GM20431 (cell line): Measurements from ENCODE around the gene ADAT3.

ENCODE experiments used
- in situ Hi-C: fragments of 300-500 bp; cut with MseI, MboI; formaldehyde crosslinking; loops from one replicate; pipeline ENCODE4 v1.15.0; 2020; ENCODE audit warnings: low sequenced_read_pairs; ENCODE audit not compliant: unreplicated experiment

The ADAT3 gene

DNA sequence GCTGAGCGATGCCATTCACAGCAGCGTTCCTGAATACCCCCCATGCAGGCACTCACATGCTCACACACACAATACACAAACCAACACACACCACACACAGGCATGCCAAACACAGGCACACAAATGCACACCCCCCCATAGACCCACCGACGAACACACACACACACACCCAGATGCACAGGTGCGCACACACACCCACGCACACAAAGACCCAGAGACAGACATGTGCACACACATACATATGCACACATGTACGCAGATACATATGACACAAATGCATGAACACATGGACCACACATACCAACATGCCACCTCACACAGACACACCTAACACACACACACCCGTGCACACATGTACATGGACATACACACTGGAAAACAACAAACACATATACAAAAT, 28.7 kb downstream of the ADAT3 start:
- in situ Hi-C loops, result no loop called here

DNA sequence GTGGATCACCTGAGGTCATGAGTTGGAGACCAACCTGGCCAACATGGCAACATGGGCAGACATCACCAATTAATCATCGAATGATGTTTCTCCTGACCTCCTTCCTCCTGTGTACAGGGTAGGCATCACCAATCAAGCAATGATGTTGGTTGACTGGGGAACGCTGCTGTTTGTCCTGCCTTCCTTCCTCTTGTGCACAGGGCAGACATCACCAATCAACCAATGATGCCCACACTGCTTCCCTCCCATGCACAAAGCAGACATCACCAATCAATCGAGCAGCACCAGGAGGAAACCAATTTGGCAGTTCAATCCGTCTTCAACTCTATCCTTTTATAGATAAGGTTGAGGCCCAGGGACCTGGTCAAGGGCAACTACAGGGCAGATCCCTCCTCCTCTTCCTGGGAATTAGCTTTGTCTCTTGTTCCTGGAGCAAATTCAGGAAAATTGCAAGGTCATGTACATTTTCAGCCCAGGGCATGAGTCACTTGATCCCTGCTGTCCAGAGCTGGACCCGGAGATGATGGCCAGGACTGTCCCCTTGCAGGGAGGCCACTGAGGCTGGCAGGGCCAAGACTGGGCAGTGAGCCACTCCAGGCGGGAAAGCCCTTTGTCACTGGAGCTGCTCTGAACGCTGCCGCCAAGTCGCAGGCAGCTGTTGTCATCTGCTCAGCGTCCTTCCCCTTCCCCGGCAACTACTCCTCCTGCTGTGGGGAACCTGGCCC, 30.4 kb downstream of the ADAT3 start:
- in situ Hi-C loops, result no loop called here

DNA sequence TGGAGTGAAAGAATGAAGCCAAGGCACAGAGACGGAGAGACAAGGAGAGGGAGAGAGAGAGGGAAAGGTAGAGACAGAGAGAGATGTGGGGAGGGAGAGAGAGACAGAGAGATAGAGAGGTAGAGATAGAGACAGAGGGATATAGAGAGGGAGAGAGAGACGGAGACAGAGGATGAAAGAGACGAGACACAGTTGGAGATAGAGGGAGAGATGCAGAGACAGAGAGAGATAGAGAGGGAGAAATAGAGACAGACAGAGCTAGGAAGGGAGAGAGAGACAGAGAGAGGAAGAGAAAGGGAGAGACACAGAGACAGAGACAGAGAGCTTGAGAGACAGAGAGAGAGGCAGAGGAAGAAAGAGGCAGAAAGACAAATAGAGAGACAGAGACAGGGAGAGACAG, 31.2 kb downstream of the ADAT3 start:
- in situ Hi-C loops, result no loop called here

DNA sequence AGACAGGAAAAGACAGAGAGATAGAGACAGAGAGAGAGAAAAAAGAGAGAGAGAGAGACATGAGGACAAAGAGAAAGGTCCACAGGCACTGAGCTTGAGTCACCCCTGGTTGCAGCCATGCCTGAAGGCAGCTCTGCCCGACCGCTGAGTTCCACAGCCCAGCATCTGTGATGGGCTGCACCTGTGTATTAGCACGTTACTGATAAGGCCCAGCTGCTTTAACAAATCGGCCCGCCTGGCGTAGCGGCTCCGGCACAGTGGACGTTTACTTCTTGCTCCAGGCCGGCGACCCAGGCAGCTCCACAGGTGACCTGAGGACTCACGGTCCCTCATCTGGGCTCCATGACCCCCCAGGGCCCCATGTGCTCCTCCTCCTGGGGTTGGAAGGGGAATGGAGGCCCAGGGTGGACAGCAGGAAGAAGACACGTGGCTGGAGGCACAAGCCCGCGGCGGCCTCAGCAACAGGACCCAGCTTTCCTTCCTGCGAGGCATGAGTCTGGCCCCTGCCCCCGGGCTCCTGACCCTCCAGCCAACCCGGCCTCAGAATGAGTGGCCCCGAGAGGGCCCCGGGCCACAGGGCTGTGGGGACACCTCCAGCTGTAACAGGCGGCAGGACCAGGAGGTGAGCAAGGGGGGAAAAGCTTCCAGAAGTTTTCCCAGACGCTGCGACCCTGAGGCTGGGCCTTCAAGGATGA, 31.9 kb downstream of the ADAT3 start:
- in situ Hi-C loops, result no loop called here

DNA sequence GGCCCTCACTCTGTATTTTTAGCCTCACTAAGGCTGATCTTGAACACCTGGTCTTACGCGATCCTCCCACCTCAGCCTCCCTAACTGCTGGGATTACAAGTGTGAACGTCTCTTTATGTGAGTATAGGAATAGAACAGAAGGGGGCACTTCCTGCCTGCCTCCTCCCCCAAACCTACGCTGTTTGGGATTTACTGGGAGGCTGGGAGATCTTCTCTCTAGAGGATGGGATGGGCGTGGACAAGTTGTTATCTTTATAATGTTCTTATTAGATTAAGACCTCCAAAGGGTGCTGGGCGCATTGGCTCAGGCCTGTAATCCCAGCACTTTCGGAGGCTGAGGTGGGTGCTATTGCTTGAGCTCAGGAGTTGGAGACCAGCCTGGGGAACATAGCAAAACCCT, 32.9 kb downstream of the ADAT3 start:
- in situ Hi-C loops, result no loop called here

GRCh38 chr19:1941146-1942077, 36.2 kb downstream of the ADAT3 start, which contains the start of gene CSNK1G2:
Gene CSNK1G2, plus strand, starts transcription at chr19:1941172. Its CDS starts 28,601 bp downstream, at chr19:1969773.
- in situ Hi-C loops, result no loop called here

DNA sequence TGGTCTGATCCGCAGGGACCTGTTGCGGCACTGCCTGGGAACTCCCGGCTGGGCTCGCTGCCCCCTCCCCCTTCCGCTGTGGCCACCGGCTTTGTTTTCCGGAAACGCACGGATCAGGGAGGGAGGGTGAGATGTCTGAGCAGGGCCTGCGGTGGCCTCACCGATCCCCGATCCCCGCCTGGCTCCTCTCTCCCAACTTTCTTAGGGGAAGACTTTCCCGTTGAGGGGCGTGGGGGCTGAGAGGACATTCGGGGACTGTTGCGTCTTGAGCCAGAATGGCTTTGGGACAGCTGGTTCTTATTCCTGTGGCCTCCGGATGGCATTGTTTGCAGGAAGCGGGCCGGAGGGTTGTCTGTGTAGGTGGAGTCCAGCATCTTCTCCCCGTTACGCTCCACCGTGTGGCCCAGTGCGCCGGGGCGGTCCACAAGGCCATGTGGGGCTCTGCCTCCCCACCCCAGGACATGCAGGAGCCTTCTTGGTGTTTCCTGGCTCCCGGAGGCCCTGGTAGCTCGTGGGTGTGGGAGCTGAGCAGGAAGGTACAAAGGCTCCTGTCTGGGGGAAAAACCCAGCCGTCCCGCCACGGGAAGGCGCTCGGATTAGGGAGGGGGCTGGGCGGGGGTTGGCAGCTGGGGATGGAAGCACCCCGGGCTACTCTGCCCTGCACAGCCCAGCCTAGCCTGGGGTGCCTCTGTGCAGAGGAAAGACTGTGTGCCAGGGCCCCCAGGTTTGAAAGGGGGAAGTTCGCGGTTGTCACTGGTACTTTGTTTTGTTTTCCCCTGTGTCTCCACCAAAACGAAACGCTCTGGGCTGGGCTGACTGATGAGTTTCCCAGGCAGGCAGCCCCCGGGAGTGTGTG, 37.1 kb downstream of the ADAT3 start:
- in situ Hi-C loops, result no loop called here

DNA sequence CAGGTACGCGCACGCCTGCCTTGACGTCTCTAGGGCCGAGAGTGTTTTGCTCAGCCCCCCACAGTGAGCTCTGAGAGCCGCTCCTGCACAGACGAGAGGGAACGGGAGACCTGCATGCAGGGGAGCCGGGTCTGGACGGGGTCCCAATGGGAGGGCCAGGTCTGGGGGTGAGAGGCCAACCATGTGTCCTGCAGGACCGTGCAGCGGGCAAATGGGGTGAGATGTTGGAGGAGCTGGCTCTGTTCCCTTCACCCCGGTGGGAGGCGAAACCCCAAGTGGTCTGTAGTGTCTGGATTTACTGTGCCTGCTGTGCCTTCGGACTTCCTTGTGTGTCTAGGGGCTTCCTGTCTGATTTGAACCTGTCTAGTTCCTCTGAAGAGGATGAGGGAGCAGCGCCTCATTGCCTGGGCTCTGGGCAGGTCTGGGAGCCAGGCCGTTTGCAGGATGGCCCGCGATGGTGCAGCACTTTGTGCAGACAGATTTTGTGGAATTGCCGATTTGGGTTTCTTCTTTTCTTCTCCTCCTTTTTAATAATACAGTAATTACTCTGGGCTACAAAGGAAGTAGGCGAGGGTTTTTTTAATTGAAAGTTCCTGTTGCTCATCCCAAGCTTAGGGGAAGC, 37.8 kb downstream of the ADAT3 start:
- in situ Hi-C loops, result no loop called here

DNA sequence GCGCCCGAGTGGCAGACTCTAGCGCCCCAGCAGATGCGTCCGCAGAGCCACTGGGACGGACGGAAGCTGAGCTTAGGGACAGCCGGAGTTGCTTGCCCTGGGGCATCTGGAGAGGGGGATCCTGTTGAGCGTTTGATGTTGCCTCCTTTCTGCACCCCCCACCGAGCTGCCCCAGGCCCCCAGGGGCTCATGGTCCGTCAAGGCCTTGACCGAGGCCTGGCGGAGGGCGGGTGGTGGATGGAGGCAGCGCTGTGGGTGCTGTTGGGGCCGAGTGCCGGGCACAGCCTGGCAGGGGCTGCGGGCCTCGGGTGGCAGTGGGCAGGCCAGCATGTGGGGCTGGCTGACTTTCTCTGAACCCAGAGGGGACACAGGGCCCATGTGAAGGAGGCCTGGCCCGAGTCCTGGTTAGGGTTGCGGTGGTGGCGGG, 38.5 kb downstream of the ADAT3 start:
- in situ Hi-C loops, result no loop called here

- in situ Hi-C loops, result no loop called here
These were observed 39.1 kb downstream of the ADAT3 start for GRCh38 chr19:1944088-1944915.

DNA sequence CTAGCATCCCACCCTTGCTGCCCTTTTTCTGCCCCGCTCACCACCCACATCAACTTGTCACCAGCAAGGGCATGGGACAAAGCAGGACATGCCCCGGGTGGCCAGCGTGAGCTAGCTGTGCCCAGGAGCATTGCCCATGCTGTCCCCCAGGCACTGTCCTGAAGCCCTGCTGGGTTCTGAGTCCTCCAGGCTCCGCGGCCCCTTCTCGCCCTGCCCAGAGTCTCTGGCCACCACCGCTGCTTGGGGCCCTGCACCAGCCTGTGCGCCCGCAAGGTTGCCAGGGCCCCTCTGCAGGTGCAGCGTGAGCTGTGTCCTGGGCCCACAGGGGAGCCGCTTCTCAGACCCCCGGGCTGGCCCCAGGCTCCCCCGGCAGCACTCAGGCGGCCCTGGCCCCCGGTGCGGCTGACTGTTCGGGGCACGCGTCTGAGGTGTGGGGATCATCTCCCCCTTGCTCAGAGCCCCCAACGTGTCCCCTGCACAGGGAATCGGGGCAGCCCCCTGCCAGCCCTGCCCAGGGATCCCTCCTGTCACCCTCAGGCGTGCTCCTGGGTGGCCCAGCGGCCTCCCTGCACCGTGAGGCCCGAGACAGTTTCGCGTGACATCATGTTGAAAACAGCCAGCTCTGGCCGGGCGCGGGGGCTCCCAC, 39.8 kb downstream of the ADAT3 start:
- in situ Hi-C loops, result no loop called here

- in situ Hi-C loops, result no loop called here
These were observed 40.7 kb downstream of the ADAT3 start for GRCh38 chr19:1945899-1946298.

- in situ Hi-C loops, result no loop called here
These were observed 42.5 kb downstream of the ADAT3 start for GRCh38 chr19:1947651-1948209.

DNA sequence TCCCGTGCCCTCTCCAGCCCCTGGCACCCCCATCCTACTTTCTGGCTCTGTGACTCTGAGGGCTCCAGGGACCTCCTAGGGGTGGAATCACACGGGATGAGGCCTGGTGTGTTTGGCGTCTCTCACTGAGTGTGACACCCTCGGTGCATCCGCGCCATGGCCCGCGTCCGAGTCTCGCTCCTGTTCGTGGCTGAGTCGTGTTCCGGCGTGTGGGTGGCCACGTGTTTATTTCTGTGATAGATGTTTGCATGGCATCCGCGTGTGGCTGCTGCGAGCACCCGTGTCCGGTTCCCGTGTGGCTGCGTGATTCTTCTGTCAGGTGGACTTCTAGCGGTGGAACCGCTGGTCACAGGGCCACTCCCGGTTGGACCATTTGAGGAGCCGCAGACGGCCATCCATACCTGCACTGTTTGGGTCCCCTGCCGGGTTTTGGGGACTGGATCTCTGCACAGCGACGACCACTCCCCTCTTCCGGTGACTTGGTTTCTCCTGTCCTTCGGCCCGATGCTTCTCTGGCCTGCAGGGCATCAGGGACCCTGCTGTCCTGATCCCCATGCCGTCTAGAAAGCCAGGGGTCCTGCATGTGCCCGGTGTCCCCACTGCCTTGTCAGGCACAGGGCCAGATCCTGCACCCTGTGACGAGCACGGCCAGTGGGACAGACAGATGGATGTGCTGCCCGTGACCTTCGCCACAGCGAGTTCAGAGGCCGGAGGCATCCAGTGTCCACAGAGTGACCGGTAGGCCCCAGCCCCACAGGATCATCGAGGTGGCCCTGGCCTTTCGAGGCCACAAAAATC, 44.3 kb downstream of the ADAT3 start:
- in situ Hi-C loops, result no loop called here

DNA sequence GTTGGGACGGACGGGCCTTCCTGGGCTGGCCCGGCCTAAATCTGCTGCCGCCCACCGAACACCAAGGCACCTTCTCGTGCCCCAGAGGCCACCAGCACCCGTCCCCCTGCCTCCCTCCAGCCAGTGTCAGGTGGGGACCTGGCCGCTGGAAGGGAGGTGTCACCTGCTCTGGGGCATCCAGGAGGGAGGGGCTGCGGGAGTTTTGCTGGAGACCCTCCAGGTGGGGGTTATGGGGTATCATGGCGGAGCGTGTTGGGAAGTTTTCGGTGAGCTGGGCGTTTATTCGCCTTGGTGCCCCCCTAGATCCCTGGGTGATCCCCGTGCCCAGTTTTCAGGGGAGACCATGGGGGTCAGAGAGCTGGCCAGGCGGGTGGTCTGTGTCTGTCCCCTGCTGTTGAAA, 45.4 kb downstream of the ADAT3 start:
- in situ Hi-C loops, result no loop called here

GRCh38 chr19:1952635-1953034, 47.4 kb downstream of the ADAT3 start:
- in situ Hi-C loops, result no loop called here

- in situ Hi-C loops, result no loop called here
These were observed 47.8 kb downstream of the ADAT3 start for GRCh38 chr19:1953037-1953436.
